Loucy (cell line): Measurements from ENCODE around the gene CXCL3.

Source experiments
- CTCF ChIP-seq: fragments of 200-600 bp; sonication (generic); conservative IDR thresholded peaks from 2 replicates; pipeline ENCODE4 v1.5.1; 2014; ENCODE audit warnings: mild to moderate bottlenecking, antibody characterized with exemption, low read length
- EZH2phosphoT487 ChIP-seq: fragments of 200-600 bp; IDR thresholded peaks from 2 replicates; pipeline ENCODE4 v1.6.1; 2018; ENCODE audit warnings: antibody characterized with exemption, mild to moderate bottlenecking, moderate library complexity, borderline replicate concordance

- TF ChIP-seq CTCF = no peak
- no peak for TF ChIP-seq EZH2phosphoT487
Measured at GRCh38 chr4:74072739-74073138, 34.2 kb upstream of the CXCL3 start.
